SU-DHL-6 (cell line): ENCODE results near the gene APBA2.

Source experiments
- CTCF ChIP-seq: fragments of 200-600 bp; sonication (generic); IDR thresholded peaks from one replicate; pipeline ENCODE4 v1.5.1; 2017; ENCODE audit warnings: antibody characterized with exemption, mild to moderate bottlenecking, low read length, moderate library complexity; ENCODE audit not compliant: insufficient read depth, poor library complexity, severe bottlenecking
- EZH2phosphoT487 ChIP-seq: fragments of 200-600 bp; sonication (generic), shearing (Covaris generic); conservative IDR thresholded peaks from 2 replicates; pipeline ENCODE4 v1.6.1; 2018; ENCODE audit warnings: mild to moderate bottlenecking, antibody characterized with exemption, low read length, moderate library complexity, mixed read lengths

GRCh38 chr15:28937271-28937670 is 51.5 kb downstream of the APBA2 start:
- no peak for TF ChIP-seq CTCF
- no peak for TF ChIP-seq EZH2phosphoT487
